ENCODE results near the gene ZNF836.
"Not testable (repeated sequence)": the region's sequence is repeated elsewhere in the genome, so short reads cannot be mapped to it uniquely, and the experiment has no call there.

Gene ZNF836

DNA sequence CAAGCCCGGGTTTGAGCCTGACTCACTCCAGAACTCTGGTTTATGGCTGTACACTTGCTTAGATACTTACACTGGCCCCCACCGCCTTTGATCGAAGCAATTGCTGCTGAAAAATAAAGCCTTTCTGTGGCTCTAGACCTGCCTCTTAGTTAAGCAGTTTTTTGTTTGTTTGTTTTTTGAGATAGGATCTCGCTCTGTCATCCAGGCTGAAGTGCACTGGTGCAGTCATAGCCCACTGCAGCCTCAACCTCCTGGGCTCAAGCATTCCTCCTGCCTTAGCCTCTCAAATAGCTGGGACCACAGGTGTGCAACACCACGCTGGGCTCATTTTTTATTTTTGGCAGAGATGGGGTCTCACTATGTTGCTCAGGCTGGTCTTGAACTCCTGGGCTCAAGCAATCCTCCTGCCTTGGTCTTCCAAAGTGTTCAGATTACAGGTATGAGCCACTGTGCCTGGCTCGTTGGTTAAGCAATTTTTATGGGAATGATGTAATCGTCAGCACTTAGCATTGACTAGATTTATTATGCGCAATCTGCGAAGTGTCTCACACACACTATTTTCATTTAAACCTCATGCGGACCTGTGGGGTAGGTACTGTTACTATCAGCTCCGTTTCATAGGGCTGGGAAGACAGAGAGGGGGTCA is 40.6 kb upstream of the ZNF836 start:
- TF ChIP-seq, protein P1, sequence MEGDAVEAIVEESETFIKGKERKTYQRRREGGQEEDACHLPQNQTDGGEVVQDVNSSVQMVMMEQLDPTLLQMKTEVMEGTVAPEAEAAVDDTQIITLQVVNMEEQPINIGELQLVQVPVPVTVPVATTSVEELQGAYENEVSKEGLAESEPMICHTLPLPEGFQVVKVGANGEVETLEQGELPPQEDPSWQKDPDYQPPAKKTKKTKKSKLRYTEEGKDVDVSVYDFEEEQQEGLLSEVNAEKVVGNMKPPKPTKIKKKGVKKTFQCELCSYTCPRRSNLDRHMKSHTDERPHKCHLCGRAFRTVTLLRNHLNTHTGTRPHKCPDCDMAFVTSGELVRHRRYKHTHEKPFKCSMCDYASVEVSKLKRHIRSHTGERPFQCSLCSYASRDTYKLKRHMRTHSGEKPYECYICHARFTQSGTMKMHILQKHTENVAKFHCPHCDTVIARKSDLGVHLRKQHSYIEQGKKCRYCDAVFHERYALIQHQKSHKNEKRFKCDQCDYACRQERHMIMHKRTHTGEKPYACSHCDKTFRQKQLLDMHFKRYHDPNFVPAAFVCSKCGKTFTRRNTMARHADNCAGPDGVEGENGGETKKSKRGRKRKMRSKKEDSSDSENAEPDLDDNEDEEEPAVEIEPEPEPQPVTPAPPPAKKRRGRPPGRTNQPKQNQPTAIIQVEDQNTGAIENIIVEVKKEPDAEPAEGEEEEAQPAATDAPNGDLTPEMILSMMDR (IDR thresholded peaks at IDR 0.05; ENCODE audit: low read depth, low read length) = no peak
- no peak overlapping the region for H3K4me3 ChIP-seq (ENCODE audit: low read depth, low read length)

DNA sequence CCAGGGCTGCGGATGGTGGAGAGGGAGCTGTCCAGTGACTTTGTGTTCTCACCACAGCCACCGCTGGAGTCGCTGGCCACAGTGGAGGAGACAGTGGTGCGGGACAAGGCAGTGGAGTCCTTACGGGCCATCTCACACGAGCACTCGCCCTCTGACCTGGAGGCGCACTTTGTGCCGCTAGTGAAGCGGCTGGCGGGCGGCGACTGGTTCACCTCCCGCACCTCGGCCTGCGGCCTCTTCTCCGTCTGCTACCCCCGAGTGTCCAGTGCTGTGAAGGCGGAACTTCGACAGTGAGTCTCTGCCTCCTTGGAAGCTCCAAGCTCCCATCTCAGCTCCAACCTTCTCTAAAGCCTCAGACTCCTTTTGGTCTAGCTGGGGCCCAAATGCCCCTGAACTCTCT is 39.8 kb upstream of the ZNF836 start:
- H3K4me3 ChIP-seq (ENCODE audit: low read depth, low read length) = no peak overlapping the region
- TF ChIP-seq, protein P1 (IDR thresholded peaks at IDR 0.05; ENCODE audit: low read depth, low read length) = no peak

DNA sequence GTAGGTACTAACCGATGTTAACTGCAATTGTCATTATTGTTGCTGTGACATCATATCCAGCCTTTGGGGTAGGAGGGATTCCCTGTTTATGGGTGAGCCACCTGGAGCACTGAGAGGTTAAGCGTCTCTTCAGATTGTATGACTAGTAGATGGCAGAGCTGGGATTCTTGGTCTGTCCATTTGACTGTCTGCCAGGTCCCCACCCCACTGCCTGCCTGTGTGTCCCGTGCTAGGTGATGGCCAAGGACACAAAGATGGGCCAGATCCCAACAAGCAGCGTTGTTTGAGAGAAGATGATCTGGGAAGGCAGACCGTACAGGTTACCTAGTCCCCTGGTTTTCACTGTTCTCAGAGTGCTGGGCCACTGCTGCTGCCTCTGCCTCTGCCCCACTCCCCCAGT is 35.1 kb upstream of the ZNF836 start:
- TF ChIP-seq, protein P1 (IDR thresholded peaks at IDR 0.05; ENCODE audit: low read depth, low read length) = no peak
- H3K4me3 ChIP-seq (ENCODE audit: low read depth, low read length) = no peak overlapping the region

DNA sequence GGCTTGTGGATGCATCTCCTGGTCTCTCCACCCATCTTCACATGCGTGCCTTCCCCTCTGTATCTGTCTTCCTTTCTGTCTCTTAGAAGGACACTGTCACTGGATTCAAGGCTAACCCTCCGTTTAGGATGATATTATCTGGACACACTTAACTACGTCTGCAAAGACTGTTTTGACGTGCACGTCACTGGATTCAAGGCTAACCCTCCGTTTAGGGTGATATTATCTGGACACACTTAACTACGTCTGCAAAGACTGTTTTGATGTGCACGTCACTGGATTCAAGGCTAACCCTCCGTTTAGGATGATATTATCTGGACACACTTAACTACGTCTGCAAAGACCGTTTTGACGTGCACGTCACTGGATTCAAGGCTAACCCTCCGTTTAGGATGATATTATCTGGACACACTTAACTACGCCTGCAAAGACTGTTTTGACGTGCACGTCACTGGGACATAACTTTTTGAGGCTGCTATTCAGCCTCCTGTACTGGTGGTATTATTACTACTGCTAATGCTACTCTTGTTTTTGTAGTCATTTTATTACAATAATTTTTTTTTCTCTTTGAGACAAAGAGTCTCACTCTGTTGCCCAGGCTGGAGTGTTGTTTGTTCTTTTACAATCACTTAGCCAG is 29.5 kb upstream of the ZNF836 start:
- H3K4me3 ChIP-seq (ENCODE audit: low read depth, low read length) = not testable (repeated sequence)

DNA sequence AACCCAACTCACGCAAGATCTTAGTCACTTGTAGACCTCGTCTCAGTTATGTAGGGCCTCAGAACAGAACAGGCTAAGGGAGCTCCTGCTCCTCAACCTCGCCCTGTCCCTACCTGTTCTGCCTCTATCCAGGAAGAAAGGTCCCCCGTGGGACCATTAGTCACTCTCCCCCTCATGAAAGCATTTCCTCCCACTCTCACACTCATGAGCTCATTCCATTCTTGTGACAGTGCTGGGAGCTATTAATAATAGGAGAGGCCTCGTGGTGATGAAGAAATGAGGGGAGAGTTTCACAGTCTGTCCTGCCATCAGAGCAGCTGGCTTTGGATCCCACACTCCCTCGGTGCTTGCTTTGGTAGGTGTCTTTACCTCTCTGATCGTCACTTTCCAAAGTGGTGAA is 28.6 kb upstream of the ZNF836 start:
- H3K4me3 ChIP-seq (ENCODE audit: low read depth, low read length) = no peak overlapping the region
- TF ChIP-seq, protein P1 (IDR thresholded peaks at IDR 0.05; ENCODE audit: low read depth, low read length) = no peak

DNA sequence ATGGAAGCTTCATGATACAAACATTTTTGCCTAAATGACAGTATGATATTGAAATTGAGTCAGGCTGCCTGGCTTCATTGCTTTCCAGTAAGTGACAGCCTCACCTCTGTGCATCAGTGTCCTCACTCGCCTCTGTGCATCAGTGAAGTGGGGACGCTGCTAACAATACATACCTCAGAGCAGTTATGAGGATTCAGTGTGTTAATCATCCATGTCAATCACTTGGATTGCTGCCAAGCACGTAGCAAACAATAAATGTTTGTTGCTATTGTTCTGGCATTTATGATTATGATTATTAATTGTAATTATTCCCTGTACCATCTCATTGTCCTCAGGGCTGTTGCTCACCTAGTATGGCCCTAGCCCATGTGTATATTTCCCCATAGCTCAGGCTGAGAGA is 27.3 kb upstream of the ZNF836 start:
- no peak overlapping the region for H3K4me3 ChIP-seq (ENCODE audit: low read depth, low read length)
- TF ChIP-seq, protein P1 (IDR thresholded peaks at IDR 0.05; ENCODE audit: low read depth, low read length) = no peak

DNA sequence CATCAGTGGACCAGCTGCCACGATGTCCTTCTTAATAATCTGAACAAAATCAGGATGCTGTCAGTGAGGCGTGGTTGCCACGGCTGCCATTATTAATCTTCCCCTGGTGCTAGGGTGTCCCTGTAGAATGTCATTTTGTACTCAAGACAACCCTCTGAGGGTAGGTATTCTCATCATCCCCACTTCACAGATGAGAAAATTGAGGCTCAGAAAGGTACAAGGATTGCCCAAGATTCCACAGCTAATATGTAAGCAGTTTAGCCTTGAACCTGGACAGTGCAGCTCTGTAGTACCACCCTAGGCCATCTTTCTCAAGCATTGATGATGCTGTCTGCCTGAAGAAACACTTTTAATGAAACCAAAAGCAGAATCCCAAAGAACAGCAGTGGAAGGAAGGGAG is 26.5 kb upstream of the ZNF836 start:
- TF ChIP-seq, protein P1 (IDR thresholded peaks at IDR 0.05; ENCODE audit: low read depth, low read length) = no peak

More for the DNA sequence above, 26.5 kb upstream of the ZNF836 start:
- no peak overlapping the region for H3K4me3 ChIP-seq (ENCODE audit: low read depth, low read length)
